HG03280 (cell line): Measurements from ENCODE around the gene PSMA5.
A peak's percentile ranks its signal among the peaks of the same experiment; 100 is the strongest.
"Not testable (repeated sequence)": the region's sequence is repeated elsewhere in the genome, so short reads cannot be mapped to it uniquely, and the experiment has no call there.

Experiments
- ATAC-seq: cut with Tn5 transposase; IDR thresholded peaks from one replicate; pipeline ENCODE4 v1.9.1; 2021; ENCODE audit warnings: mild to moderate bottlenecking, moderate library complexity; ENCODE audit not compliant: unreplicated experiment

The PSMA5 gene

DNA sequence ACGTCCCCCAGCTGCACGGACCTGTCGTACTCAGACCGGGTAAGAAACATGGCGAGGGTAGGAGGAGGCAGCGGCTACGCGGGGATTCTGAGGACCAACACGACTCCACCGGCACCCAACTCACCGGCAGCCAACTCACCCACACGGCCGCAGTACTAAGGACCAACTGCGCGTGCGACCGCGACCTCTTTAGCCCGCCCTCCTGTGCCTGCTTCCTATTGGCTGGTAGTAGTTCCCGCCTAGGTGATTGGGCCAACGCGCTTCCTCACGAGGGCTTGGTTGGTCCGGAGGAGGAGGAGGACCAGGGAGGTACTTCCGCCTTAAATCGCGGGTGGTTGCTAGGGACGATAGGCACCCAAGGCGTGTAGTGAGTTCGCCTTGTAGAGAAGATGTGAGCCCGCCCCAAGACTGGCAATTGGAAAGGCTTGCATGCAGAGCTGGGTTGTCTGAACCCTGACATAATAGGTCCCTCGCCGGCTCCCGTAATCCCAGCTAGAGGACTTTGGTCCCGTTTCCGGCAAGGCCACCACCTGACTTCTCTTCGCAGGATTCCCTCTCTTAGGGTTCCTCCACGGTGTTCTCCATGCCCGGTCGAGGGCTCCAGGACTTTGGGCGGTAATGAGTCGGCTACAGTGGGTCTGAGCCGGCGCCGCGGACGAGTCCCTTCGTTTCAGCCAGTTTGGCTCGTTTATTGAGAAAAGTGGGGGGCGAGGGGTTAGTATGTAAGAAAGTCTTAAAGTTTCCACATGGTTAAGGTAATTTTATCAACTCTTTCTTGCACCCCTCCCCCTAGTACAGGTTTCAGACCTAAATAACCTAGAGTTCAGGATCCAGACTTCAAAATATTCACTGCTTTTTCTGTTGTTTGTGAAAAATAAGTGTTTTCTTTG is at the start of gene PSMA5:
Gene PSMA5, minus strand, starts transcription at position 168 of the 890 bp plus-strand sequence. Its CDS starts 118 bp downstream, at position 50.
- ATAC-seq = peak; percentile 98

DNA sequence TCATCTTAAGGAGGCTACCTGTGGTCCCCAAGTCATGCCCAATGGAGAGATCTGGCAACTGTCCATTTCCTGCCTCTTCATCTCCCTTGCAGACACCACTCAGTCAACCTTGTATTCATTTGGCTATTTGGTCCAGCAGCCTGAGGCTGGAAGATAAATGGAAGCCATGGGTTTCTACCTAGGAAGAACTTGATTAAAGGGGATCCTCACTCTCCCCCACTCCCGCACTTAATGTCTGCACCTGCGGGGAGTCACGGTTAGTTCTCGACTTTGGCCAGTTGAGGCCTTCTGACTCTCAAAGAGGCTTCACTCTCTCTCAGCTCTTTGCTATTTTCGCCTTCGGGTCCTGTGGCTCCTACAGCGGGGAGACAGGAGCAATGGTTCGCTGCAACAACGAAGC is 49.0 kb upstream of the PSMA5 start:
- no peak for ATAC-seq

DNA sequence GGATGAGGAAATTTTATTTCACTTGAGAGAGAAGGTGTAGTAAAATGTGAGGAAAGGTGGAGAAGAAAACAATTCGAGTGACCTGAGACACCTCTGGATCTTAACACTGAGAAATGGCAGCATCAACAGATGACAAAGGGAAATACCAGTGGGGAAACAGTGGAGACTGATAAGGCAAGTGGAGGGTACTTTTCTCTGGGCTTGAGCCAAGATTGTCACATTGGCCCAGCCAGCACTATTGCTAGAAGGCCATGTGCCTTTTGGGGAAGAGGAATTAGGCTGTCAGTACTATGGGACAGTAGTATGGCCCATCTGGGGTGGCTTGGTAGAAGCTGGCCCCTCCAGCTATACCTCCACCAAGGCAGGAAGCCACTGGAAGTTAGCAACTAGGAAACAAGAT is 48.4 kb upstream of the PSMA5 start:
- ATAC-seq = no peak

DNA sequence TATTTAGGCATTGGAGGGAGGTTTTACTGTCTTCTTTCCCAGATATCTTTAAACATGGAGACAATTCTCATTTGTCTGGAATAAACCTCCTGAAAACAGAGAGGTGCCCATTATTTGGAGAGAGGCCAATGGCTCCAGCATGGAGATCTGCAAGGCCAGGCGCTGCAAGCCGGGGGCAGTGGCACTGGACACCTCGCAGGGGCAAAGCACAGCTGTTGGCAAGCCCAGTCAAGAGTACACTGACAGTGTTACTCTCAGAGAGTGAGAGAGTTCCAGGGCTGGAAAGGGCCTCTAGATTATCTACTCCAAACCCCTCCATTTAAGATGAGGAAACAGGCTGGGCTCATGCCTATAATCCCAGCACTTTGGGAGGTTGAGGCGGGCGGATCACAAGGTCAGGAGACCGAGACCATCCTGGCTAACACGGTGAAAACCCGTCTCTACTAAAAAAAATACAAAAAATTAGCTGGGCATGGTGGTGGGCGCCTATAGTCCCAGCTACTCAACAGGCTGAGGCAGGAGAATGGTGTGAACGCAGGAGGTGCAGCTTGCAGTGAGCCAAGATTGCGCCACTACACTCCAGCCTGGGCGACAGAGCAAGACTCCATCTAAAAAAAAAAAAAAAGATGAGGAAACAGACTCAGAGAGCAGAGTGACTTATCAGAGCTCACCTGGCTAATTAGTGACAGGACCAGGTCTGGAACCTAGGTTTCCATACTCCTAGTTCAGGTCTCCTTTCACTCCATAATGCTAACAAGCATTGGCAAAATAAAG is 47.2 kb upstream of the PSMA5 start:
- not testable (repeated sequence) for ATAC-seq

DNA sequence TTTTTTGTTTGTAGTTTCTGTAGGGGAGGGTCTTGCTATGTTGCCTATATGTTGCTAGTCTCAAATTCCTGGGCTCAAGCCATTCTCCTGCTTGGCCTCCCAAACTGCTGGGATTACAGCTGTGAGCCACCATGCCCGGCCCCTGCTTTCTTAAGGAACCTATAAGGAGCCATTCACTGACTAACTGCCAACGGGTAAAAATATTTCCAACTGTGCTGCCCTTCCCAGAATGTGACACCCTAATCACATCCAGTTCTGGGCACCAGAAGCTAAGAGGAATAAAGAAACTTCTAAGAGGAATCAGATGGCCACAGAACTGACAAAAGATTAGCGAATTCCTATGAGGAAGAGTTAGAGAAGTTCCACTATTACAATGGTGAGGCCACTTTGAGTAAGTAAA is 46.5 kb upstream of the PSMA5 start:
- no peak for ATAC-seq

DNA sequence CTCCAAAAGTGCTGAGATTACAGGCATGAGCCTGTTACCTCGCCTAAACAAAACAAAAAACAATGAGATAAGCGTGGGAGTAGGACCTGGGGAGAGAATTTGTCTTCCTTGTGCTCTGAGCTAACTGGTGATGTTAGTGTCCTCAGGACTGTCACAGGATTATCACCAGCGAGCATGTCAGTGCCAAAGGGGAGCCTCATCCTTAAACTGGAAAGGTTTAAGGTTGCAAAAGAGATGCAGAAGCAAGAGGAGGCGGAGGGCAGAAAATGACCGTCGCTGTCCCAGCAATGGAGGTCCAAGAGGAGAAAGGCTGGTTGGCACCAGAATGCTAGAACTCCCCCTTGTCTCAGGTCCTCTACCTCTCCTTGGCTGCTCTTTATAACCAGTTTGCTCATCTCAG is 44.0 kb upstream of the PSMA5 start:
- no peak for ATAC-seq

DNA sequence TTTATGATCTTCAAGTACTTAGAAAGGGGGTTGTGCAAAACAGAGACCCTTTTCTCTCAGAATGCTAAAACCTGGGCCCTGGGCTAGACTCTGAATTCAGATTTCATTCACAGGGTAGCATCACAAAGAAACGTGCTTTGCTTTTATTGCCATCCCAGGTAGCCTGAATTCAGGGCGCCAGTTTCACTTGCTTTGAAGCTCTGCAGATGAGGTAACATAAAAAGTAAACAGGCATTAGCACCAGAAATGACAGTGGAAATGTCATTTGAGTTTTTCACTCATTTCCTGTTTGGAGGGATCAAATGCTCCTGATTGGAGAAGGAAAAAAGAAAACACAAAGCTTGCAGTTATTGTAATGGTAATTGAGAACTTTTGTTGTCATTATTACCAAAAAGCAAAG is 42.7 kb upstream of the PSMA5 start:
- no peak for ATAC-seq

DNA sequence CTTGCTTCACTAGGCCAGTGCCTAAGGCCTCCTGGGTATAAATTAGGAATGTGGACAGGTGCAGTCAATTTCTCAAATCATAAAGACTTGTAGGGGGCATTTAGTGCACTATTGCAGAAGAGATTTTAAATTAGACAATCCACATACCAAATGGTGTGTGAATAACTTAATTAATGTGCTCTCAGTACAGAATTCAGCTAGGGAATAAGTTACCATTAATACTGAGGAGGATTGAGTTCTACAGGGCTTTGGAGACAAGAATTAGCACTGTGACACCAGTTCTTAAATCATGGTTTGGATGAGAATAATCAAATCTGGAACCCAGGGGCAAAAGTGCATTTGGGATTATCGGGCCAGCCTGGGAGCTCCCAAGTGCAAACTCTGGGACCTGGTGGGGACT is 41.8 kb upstream of the PSMA5 start:
- no peak for ATAC-seq

DNA sequence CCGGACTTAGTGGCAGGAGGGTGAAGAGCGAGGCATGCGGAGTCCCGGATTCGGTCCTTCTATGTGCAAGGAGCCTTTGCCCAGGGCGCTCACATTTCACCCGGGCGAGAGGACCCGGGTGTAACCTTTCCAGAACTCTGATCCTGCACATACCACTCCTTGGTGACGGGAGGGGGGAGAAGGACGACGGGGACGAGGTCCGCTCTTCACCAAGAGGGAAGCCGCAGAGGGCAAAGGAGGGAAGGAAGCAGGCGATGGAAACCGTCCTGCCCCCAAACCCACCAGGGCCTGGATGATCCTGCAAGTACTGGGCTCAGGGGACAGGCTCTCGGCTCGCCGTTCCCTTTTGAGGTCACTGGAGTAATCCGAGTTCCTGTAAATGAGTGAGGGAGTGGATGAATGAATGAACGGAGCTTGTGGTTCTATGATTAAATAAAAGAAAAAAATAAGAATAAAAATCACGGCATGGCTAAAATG is 41.1 kb upstream of the PSMA5 start:
- ATAC-seq = no peak

DNA sequence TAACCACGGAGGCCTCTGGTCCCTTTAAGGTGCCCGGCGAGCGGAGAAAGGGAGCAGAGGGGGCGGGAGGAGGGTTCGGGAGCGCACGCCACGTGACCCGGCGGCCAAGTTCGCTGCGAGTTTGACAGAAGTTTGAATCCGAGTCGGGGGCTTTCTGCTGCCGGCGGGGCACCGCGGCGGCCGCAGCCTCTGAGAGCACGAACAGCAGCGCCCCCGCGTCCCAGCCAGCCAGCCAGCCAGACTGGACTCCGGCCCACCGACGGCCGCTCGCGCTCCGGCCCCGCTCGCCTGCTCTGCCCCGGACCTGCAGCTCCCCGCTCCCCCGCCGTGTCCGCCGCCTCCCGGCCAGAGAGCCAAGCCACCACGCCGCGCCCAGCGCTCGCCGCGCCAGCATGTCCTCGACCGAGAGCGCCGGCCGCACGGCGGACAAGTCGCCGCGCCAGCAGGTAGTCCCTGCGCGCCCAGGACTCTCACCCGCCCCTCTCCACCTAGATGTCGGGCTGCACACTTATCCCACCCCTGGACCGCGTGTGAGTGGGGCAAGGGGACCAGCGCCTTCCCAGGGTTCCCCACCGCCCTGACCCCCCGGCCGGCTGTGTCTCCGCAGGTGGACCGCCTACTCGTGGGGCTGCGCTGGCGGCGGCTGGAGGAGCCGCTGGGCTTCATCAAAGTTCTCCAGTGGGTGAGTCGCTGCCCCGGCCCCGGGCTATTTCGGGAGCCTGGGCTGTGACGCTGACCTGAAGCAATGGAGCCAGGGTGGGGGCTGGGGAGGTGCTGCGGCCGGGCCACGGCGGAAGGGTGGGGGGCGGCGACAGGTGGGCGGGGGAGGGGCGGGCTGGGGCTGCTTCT is 40.4 kb upstream of the PSMA5 start, which contains the start of gene SYPL2:
Gene SYPL2, plus strand, starts transcription at position 95 of the 849 bp plus-strand sequence. Its CDS starts 298 bp downstream, at position 393.
- no peak for ATAC-seq

DNA sequence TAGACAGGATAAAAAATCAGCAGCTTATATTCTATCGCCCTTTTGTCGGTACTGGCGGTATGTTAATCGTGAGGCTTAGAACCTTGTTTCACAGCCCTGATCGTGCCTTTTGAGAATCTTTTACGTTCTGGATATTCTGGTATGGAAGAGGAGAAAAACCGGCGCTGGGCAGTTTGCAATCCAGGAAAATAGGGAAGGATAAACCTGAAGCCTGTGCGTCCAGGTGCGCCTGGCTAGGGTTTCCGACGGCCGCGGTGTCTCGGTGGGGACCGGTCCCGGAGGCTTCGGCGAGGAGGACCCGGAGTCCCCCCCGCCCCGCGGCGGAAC is 39.8 kb upstream of the PSMA5 start:
- ATAC-seq = no peak

DNA sequence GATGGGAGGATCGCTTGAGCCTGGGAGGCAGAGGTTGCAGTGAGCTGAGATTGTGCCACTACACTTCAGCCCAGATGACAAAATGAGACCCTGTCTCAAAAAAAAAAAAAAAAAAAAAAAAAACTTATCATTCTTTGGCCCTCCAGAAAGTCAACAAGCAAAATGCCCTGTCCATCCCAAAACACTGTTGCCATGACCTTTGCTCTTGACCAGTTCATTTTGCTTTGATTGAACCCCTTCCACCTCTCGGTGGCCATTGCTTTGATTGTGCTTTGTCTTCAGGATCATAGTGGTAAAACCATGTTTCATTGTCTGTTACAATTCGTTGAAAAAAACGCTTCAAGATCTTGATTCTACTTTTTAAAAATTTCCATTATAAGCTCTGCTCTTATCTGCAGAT is 31.6 kb upstream of the PSMA5 start:
- no peak for ATAC-seq

DNA sequence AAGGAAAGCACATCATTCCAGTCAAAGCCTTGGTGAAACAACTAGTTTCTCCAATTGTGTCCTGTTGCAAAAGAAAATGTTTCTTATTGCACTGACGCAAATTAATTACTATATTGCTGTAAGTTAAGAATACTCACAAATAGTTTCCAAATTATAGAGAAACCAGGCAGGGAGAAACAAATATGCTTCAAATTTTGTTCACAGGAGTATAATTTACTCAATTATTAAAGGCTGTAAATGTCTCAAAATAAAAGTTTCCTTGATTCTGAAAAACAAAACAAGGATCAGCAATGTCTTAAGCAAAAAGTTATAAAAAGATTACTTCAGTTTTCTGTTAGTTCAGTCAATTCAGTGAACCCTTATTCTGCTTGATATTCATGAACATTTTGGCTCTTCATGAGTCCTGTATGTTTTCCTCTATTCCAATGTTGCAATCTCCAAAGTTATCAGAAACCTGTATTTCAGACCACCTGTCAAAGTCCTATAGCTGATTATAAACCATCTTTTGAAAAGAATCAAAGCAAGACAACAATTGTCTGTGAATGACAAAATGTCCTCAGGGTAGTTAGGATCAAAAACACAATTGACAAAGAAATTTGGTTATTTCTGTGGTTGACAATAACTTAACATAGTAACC is 28.4 kb upstream of the PSMA5 start:
- ATAC-seq = no peak

DNA sequence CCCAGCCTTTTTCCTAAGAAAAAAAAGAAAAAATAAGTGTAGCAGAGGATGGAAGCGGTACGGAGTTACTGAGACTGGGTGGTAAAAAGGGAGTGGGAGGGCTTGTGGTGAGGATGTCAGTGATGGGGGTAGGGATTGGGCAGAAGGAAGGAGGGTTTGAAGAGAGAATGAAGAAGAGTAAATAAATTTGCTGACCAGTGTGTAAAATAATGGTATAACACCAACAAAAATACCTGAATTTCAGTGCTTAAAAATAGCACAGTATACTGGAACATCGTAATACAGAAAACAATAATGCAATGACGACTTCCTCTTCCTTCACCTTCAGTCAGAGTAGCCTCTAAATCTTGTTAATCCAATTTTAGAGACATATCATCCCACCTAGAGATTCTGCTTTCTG is 21.3 kb upstream of the PSMA5 start:
- ATAC-seq = no peak

DNA sequence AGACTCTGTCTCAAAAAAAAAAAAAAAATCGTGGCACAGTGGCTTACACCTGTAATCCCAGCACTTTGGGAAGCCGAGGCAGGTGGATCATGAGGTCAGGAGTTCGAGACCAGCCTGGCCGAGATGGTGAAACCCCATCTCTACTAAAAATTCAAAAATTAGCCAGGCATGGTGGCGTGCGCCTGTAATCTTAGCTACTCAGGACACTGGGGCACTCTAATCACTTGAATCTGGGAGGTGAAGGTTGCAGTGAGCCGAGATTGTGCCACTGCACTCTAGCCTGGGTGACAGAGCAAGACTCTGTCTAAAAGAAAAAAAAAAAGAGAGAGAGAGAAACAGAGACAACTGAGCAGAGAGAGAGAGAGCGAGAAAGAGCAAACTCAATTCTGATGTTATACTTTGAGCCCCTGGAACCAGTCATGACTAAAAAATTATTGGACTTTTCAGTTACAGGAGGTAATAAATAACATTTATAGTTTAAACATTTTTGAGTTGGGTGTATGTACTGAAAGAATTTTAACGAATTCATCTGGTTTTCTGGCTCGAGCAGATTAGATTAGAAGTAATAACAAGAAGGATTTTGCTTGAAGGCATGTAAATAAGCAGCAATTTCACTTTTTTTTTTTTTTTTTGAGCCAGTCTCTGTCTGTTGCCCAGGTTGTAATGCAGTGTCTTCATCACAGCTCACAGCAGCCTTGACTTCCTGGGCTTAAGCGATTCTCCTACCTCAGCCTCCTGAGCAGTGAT is 19.9 kb upstream of the PSMA5 start:
- not testable (repeated sequence) for ATAC-seq

DNA sequence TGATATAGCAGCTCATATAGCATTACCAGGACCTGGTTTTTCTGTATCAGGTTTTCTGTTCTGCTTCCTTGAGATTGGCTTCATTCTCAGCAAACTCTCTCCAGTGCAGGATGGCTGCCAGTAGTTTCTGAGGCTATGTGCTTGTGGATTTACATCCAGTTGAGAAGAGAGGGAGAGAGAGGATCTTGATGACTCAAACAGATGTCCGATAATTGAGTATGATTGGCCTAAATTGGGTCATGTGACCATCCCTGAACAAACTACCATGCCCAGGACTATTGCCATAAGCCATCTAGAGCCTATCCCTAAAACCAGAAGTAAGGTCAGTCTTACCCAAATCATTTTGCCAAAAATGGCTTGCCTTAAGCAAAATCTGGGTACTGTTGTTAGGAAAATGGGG is 18.1 kb upstream of the PSMA5 start:
- no peak for ATAC-seq

DNA sequence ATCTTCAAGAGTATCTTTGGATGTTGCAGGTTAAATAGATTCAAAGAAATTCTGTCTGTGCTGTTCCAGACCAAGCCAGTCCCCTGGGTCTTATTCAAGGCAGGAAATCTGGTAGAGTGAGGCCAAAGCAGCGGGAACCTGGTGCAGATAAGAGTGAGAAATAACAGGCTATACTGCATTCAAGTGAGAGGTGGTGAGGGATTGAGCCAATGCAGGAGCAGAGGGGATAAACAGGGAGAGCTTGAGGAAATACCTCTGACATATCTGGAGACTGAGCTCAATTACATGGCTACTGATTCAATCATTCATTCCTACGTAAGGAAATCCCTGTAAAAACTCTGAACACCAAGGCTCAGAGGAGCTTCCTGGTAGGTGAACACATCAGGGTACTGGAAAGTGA is 17.2 kb upstream of the PSMA5 start:
- no peak for ATAC-seq

DNA sequence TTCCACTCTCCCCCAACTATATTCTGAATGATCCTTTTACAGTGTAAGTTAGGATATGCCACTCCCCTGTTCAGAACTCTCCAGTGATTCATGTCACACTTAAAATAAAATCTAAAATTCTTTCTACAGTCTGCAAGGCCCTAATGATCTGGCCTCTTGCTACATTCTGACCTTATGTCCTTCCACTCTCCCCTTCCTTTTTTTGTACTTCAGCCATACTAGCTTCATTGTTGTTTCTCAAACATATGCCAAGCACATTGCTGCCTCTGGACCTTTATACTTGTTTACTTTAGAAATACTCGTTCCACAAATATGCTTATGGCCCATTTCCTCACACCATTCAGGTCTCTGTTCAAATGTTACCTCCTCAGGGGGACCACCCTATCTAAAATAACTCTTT is 14.8 kb upstream of the PSMA5 start:
- ATAC-seq = no peak

DNA sequence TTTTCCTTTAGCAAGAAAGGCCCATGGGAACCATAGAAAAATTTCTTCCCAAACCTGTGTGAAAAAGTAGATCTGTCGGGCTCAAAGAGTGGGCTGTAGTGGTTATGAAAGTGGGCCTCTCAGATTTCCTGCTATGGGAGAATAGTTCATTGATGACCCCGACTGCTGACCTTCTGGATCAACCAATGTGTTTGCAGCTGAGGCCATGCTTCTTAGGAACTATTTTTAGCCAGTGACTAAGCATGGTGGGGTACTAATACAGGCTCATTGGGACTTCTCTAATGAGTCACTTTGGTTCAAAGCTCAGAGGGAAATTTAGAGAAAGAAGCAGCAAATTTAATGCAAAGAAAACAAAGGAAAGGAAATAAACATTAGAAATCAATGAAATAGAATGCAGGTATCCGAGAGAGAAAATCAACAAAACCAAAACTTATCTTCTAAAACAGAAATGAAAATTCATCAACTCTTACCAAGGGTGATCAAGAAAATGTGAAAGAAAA is 12.6 kb upstream of the PSMA5 start:
- ATAC-seq = no peak

DNA sequence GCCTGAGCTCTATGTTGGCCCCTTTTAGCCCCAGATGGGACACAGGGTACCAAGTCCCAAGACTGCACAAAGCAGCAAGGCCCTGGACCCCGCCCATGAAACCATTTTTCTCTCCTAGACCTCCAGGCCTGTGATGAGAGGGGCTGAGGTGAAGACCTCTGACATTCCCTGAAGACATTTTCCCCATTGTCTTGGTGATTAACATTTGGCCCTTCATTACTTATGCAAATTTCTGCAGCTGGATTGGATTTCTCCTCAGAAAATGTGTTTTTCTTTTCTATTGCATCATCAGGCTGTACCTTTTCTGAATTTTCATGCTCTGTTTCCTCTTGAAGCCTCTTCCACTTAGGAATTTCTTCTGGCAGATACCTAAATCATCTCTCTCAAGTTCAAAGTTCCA is 8.2 kb upstream of the PSMA5 start:
- ATAC-seq = no peak
